Neural cell (in vitro differentiated cells): Measurements from ENCODE around the gene KCTD2. TPM values are rescaled to one million over a fixed set of nuclear protein-coding genes. Genes with fewer than 3 reads are reported as not detected.

Experiments used
- H2AFZ ChIP-seq: fragments of 200-600, 300-800 bp; sonication (generic), shearing (Covaris generic); 2 replicates; pipeline ENCODE4 v1.6.0; 2014; ENCODE audit warnings: low read depth, mild to moderate bottlenecking, antibody characterized with exemption, low read length, moderate library complexity
- H3F3A ChIP-seq: fragments of 200-600 bp; shearing (Covaris generic); 2 replicates; pipeline ENCODE4 v1.6.1; 2016; ENCODE audit warnings: mild to moderate bottlenecking, moderate library complexity, mixed read lengths, antibody characterized with exemption, low read length; ENCODE audit not compliant: insufficient read depth, poor library complexity, severe bottlenecking
- H3K27ac ChIP-seq: fragments of 200-600, 300-800 bp; sonication (generic), shearing (Covaris generic); 2 replicates; pipeline ENCODE4 v1.5.1; 2014; ENCODE audit warnings: mild to moderate bottlenecking, low read length, moderate library complexity
- H3K27me3 ChIP-seq: fragments of 300-800, 200-600 bp; sonication (generic), shearing (Covaris generic); 2 replicates; pipeline ENCODE4 v1.6.0; 2014; ENCODE audit warnings: mild to moderate bottlenecking, low read depth, low read length, moderate library complexity; ENCODE audit not compliant: insufficient read depth
- H3K36me3 ChIP-seq: fragments of 300-800, 200-600 bp; sonication (generic), shearing (Covaris generic); 2 replicates; pipeline ENCODE4 v1.5.1; 2014; ENCODE audit warnings: mild to moderate bottlenecking, antibody characterized with exemption, low read length, moderate library complexity; ENCODE audit not compliant: insufficient read depth
- H3K4me2 ChIP-seq: fragments of 300-800, 200-600 bp; sonication (generic), shearing (Covaris generic); 2 replicates; pipeline ENCODE4 v1.6.0; 2014; ENCODE audit warnings: mild to moderate bottlenecking, low read length
- H3K4me3 ChIP-seq: fragments of 300-800, 200-600 bp; sonication (generic), shearing (Covaris generic); 2 replicates; pipeline ENCODE4 v1.5.1; 2014; ENCODE audit warnings: mild to moderate bottlenecking, low read length, moderate library complexity
- H3K79me2 ChIP-seq: fragments of 200-600 bp; shearing (Covaris generic); replicated peaks from 2 replicates; pipeline ENCODE4 v1.6.0; 2014; ENCODE audit warnings: mild to moderate bottlenecking, low read length, moderate library complexity; ENCODE audit not compliant: insufficient read depth
- H3K9ac ChIP-seq: fragments of 300-800, 200-600 bp; sonication (generic), shearing (Covaris generic); 2 replicates; pipeline ENCODE4 v1.6.1; 2016; ENCODE audit warnings: mild to moderate bottlenecking, low read length, mixed read lengths
- H3K9me2 ChIP-seq: fragments of 200-600 bp; shearing (Covaris generic); 2 replicates; pipeline ENCODE4 v1.6.1; 2016; ENCODE audit warnings: mild to moderate bottlenecking, low read length, mixed read lengths; ENCODE audit not compliant: insufficient read depth
- H3K9me3 ChIP-seq: fragments of 200-600, 300-800 bp; sonication (generic), shearing (Covaris generic); 2 replicates; pipeline ENCODE4 v1.6.1; 2016; ENCODE audit warnings: mild to moderate bottlenecking, mixed run types, low read length, moderate library complexity, mixed read lengths
- H4K20me1 ChIP-seq: fragments of 200-600 bp; shearing (Covaris generic); 2 replicates; pipeline ENCODE4 v1.6.1; 2016; ENCODE audit warnings: mild to moderate bottlenecking, mixed run types; ENCODE audit not compliant: insufficient read depth
- EP300 ChIP-seq: fragments of 450-650 bp; conservative IDR thresholded peaks from 2 replicates; pipeline ENCODE4 v1.6.1; 2014; ENCODE audit warnings: antibody characterized with exemption, mild to moderate bottlenecking, moderate library complexity; ENCODE audit not compliant: poor library complexity, severe bottlenecking
- EZH2 ChIP-seq: fragments of 200-600, 300-800 bp; shearing (Covaris generic), sonication (generic); IDR thresholded peaks from 2 replicates; pipeline ENCODE4 v1.6.1; 2014; ENCODE audit warnings: antibody characterized with exemption, low read length, borderline replicate concordance, mild to moderate bottlenecking; ENCODE audit not compliant: insufficient read depth, poor library complexity, severe bottlenecking
- MXI1 ChIP-seq: fragments of 450-650 bp; conservative IDR thresholded peaks from 2 replicates; pipeline ENCODE4 v1.6.1; 2014; ENCODE audit warnings: antibody characterized with exemption, mild to moderate bottlenecking; ENCODE audit not compliant: poor library complexity, severe bottlenecking
- POLR2AphosphoS5 ChIP-seq: IDR thresholded peaks from 2 replicates; pipeline ENCODE4 v1.6.1; 2012
- RAD21 ChIP-seq: fragments of 450-650 bp; conservative IDR thresholded peaks from 2 replicates; pipeline ENCODE4 v1.6.1; 2014; ENCODE audit warnings: antibody characterized with exemption, mild to moderate bottlenecking, moderate library complexity
- SMC3 ChIP-seq: fragments of 450-650 bp; conservative IDR thresholded peaks from 2 replicates; pipeline ENCODE4 v1.6.1; 2014; ENCODE audit warnings: antibody characterized with exemption, mild to moderate bottlenecking, moderate library complexity; ENCODE audit not compliant: poor library complexity
- TAF1 ChIP-seq: IDR thresholded peaks from 2 replicates; pipeline ENCODE4 v1.6.1; 2012; ENCODE audit warnings: low read depth
- polyA plus RNA-seq: library from polyadenylated mRNA; depleted of rRNA; stranded (reverse); fragments of >200 nt; gene quantifications from 2 replicates; pipeline ENCODE4 v1.2.3, GENCODE V29; 2014
- TF ChIP-seq, protein P1 (sequence below): fragments of 450-650 bp; IDR thresholded peaks from 2 replicates; pipeline ENCODE4 v1.5.1; 2014; ENCODE audit warnings: antibody characterized with exemption, mild to moderate bottlenecking, moderate library complexity; ENCODE audit not compliant: poor library complexity, severe bottlenecking
- TF ChIP-seq, protein P2 (sequence below): IDR thresholded peaks from 2 replicates; pipeline ENCODE4 v1.6.1; 2012; ENCODE audit warnings: borderline replicate concordance

The KCTD2 gene
- polyA plus RNA-seq, 1 donor from 2014 or later, result 32.8 TPM

DNA sequence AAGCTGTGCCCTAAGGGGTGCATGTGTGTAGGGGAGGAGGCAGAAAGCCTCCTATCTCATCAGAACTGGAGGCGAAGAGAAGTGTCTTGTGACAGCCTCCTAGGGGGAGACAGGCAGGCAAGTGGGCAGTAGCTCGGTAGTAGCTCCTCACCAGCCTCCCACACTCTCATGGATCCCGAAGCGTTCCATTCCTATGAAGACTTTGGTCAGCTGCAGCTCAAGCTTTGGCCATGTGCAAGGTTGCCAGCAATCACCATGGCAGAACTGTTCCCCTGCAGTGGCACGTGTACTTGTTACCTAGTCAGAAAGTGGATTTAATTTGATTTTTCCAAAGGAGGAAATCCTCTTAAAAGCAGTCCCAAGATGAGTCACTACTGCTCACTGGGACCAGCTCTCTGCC, 27.9 kb upstream of the KCTD2 start:
- no peaks in the 10 kb centered on the region for H3K27me3 ChIP-seq
- H3K27ac ChIP-seq, result no peak overlapping the region
- H3K4me2 ChIP-seq, result no peak overlapping the region
- no peaks in the 10 kb centered on the region for H3K9me3 ChIP-seq
- no peaks in the 10 kb centered on the region for H3K36me3 ChIP-seq
- H2AFZ ChIP-seq, result no peak overlapping the region
- no peak overlapping the region for H3K9ac ChIP-seq
- H3K79me2 ChIP-seq, result peaks cover 6% of the 10 kb centered on the region
- H4K20me1 ChIP-seq, result no peaks in the 10 kb centered on the region
- H3F3A ChIP-seq, result no peaks in the 10 kb centered on the region
- no peaks in the 10 kb centered on the region for H3K9me2 ChIP-seq
- TF ChIP-seq POLR2AphosphoS5 (no peak), MXI1 (no peak), EP300 (no peak), EZH2 (no peak), RAD21 (no peak), TAF1 (no peak), SMC3 (no peak)
- TF ChIP-seq, protein P1, sequence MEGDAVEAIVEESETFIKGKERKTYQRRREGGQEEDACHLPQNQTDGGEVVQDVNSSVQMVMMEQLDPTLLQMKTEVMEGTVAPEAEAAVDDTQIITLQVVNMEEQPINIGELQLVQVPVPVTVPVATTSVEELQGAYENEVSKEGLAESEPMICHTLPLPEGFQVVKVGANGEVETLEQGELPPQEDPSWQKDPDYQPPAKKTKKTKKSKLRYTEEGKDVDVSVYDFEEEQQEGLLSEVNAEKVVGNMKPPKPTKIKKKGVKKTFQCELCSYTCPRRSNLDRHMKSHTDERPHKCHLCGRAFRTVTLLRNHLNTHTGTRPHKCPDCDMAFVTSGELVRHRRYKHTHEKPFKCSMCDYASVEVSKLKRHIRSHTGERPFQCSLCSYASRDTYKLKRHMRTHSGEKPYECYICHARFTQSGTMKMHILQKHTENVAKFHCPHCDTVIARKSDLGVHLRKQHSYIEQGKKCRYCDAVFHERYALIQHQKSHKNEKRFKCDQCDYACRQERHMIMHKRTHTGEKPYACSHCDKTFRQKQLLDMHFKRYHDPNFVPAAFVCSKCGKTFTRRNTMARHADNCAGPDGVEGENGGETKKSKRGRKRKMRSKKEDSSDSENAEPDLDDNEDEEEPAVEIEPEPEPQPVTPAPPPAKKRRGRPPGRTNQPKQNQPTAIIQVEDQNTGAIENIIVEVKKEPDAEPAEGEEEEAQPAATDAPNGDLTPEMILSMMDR, result no peak
- TF ChIP-seq, protein P2, sequence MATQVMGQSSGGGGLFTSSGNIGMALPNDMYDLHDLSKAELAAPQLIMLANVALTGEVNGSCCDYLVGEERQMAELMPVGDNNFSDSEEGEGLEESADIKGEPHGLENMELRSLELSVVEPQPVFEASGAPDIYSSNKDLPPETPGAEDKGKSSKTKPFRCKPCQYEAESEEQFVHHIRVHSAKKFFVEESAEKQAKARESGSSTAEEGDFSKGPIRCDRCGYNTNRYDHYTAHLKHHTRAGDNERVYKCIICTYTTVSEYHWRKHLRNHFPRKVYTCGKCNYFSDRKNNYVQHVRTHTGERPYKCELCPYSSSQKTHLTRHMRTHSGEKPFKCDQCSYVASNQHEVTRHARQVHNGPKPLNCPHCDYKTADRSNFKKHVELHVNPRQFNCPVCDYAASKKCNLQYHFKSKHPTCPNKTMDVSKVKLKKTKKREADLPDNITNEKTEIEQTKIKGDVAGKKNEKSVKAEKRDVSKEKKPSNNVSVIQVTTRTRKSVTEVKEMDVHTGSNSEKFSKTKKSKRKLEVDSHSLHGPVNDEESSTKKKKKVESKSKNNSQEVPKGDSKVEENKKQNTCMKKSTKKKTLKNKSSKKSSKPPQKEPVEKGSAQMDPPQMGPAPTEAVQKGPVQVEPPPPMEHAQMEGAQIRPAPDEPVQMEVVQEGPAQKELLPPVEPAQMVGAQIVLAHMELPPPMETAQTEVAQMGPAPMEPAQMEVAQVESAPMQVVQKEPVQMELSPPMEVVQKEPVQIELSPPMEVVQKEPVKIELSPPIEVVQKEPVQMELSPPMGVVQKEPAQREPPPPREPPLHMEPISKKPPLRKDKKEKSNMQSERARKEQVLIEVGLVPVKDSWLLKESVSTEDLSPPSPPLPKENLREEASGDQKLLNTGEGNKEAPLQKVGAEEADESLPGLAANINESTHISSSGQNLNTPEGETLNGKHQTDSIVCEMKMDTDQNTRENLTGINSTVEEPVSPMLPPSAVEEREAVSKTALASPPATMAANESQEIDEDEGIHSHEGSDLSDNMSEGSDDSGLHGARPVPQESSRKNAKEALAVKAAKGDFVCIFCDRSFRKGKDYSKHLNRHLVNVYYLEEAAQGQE, result no peak
- no peak overlapping the region for H3K4me3 ChIP-seq

DNA sequence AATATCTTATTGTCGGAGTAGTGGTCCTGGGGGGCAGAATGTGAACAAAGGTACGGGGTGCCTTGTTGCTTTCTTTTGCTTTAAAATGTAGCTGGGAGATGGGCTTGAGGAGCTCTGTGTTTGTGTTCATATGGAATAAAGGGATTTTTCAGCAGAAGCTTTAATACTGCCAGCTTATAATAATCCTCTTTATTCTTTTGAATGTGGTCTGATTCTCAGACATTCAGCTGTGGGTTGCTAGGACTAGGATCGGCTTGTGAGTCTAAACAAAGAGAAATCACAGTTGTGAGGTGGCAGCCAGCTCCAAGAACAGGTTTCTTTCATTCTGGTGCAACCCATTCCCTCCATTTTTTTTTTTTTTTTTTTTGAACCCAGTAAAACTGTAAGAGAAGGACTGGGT, 27.3 kb upstream of the KCTD2 start:
- Histone ChIP-seq H3K36me3 (no peaks in the 10 kb centered on the region), H3K9me3 (no peaks in the 10 kb centered on the region), H4K20me1 (no peaks in the 10 kb centered on the region), H3K9ac (no peak overlapping the region), H2AFZ (no peak overlapping the region), H3K4me2 (no peak overlapping the region), H3K27ac (no peak overlapping the region), H3K9me2 (no peaks in the 10 kb centered on the region), H3K4me3 (no peak overlapping the region), H3K27me3 (no peaks in the 10 kb centered on the region), H3K79me2 (peaks cover 4% of the 10 kb centered on the region), H3F3A (no peaks in the 10 kb centered on the region)
- TF ChIP-seq, protein P2, result no peak
- TF ChIP-seq MXI1 (no peak), SMC3 (no peak), RAD21 (no peak)
- TF ChIP-seq, protein P1, result no peak
